Stomach (tissue), 9 donors: ENCODE measurements around the gene CCDC88C. TPM values are rescaled to one million over a fixed set of nuclear protein-coding genes. Genes with fewer than 3 reads are reported as not detected.
A peak's percentile ranks its signal among the peaks of the same experiment; 100 is the strongest.

Experiments used
- DNase-seq, 2 donors: peaks; one replicate each; pipeline versions ENCODE4 v3.0.0 to v3.0.0-alpha.2; 2013 to 2019
- H3K27ac ChIP-seq, 5 donors: fragments of 200-600 bp in 4 of 5; sonication (generic) in 4 of 5; one replicate each; pipeline ENCODE4 v1.5.1; 2013 to 2019; ENCODE audit warnings: mild to moderate bottlenecking in 1 of 5, moderate library complexity in 1 of 5
- H3K27me3 ChIP-seq, 3 donors: fragments of 200-600 bp; sonication (generic); one replicate each; pipeline ENCODE4 v1.5.1; 2017 to 2019; ENCODE audit warnings: mixed run types in 1 of 3
- H3K36me3 ChIP-seq, 4 donors: fragments of 200-600 bp; sonication (generic); 1 replicate in 3 of 4; 2 replicates in 1 of 4; pipeline ENCODE4 v1.5.1; 2016 to 2019
- H3K4me1 ChIP-seq, 4 donors: fragments of 200-600 bp; sonication (generic); one replicate each; pipeline ENCODE4 v1.5.1; 2016 to 2019
- H3K4me3 ChIP-seq, 4 donors: fragments of 200-600 bp; sonication (generic) in 3 of 4; one replicate each; pipeline ENCODE4 v1.5.1; 2016 to 2019; ENCODE audit warnings: mild to moderate bottlenecking in 1 of 4
- H3K9me3 ChIP-seq, 4 donors: fragments of 200-600 bp; sonication (generic); one replicate each; pipeline ENCODE4 v1.5.1; 2016 to 2019
- CTCF ChIP-seq, 7 experiments: fragments of 450-650 bp in 4 of 7; fragments of 200-600 bp in 3 of 7; sonication (generic) in 3 of 7; IDR thresholded peaks; one replicate each; pipeline ENCODE4 v1.5.1; 2016 to 2019; ENCODE audit warnings: antibody characterized with exemption in 7 of 7, control low read depth in 2 of 7, mild to moderate bottlenecking in 1 of 7
- EP300 ChIP-seq: sonication (generic); formaldehyde crosslinking; IDR thresholded peaks from one replicate; pipeline ENCODE4 v1.6.1; 2017; ENCODE audit warnings: antibody characterized with exemption
- POLR2A ChIP-seq, 4 donors: fragments of 450-650 bp; IDR thresholded peaks; one replicate each; pipeline ENCODE4 v1.6.1; 2016; ENCODE audit warnings: antibody characterized with exemption in 4 of 4, control low read depth in 2 of 4, mild to moderate bottlenecking in 1 of 4, moderate library complexity in 1 of 4
- POLR2AphosphoS5 ChIP-seq, 3 donors: sonication (generic); formaldehyde crosslinking; IDR thresholded peaks; one replicate each; pipeline ENCODE4 v1.6.1; 2016; ENCODE audit warnings: antibody characterized with exemption in 3 of 3
- WGBS, 5 donors: extraction: QIAGEN DNeasy Blood & Tissue Kit in 3 of 5; methylation state at CpG; one replicate each; pipeline versions ENCODE4 v1.1.5 to v1.1.7; 2013 to 2018; 5-methylcytosine and 5-hydroxymethylcytosine counted together
- intact Hi-C: fragments of 100-400 bp; cut with DNase I; formaldehyde crosslinking; loops from one replicate; pipeline ENCODE4 v1.15.1; 2023; ENCODE audit warnings: low total_unique reads
- polyA plus RNA-seq, 3 donors: library from polyadenylated mRNA; stranded (reverse); fragments of 200-250 nt; gene quantifications; one replicate each; pipeline ENCODE4 v1.2.3, GENCODE V29; 2013
- total RNA-seq, 5 donors: library from RNA; depleted of rRNA; stranded (reverse); fragments of >200 nt; gene quantifications; one replicate each; pipeline versions ENCODE4 v1.1.0 to v1.2.3, GENCODE V29; 2014 to 2016
- donor health status: healthy with polysubstance abuse.
- donor health status: Bipolar disorder and iron deficiency.
- donor health status: healthy.

Gene CCDC88C
- total and polyA plus RNA-seq, 8 donors: 10.5 to 66.9 (median 22.3) TPM

GRCh38 chr14:91385224-91385623, 32.4 kb downstream of the CCDC88C start:
- no peak overlapping the region for H3K4me3 ChIP-seq

DNA sequence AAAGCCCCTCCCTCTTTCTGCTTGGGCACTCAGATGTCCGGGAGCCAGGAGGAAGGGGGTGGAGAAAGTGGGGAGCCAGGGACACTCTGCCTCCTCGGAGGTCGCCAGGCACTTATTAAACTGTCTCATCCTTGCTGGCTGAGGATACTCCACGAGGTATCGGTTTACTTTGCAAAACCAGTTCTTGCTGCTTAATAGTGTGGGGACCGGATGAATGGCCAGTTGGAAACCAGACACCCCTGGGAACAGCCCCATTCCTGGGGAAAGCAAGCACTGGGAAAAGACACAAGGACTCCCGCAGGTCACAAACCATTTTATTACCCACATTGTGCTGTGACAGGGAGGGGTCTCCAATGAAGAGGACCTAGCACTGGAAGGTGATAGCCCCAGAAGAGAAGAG, 34.2 kb downstream of the CCDC88C start:
- no peaks in the 10 kb centered on the region for H3K9me3 ChIP-seq
- DNase-seq: no peak
- no peak overlapping the region for H3K27ac ChIP-seq
- TF ChIP-seq POLR2AphosphoS5 (IDR thresholded peaks at IDR 0.05) (no peak), CTCF (IDR thresholded peaks at IDR 0.05) (no peak), EP300 (no peak), POLR2A (IDR thresholded peaks at IDR 0.05) (no peak)
- H3K4me1 ChIP-seq: peaks cover 35 to 54% (median 44%) of the 10 kb centered on the region in 4 donors
- H3K36me3 ChIP-seq: no peaks in the 10 kb centered on the region
- no peaks in the 10 kb centered on the region for H3K27me3 ChIP-seq
- intact Hi-C loops: no loop called here
- 56 to 76% (median 66%) methylated on average over 7 of the region's 7 CpGs for WGBS, 5 donors
- no peak overlapping the region for H3K4me3 ChIP-seq

More at GRCh38 chr14:91385224-91385623, 32.4 kb downstream of the CCDC88C start:
- WGBS, 5 donors: 91 to 95% (median 93%) methylated on average over 4 to 9 of the region's 9 CpGs
- intact Hi-C loops: no loop called here
- Histone ChIP-seq H3K36me3 (no peaks in the 10 kb centered on the region), H3K4me1 (peaks cover 20 to 51% (median 35%) of the 10 kb centered on the region in 4 donors), H3K27ac (no peak overlapping the region), H3K27me3 (no peaks in the 10 kb centered on the region), H3K9me3 (no peaks in the 10 kb centered on the region)
- TF ChIP-seq CTCF (IDR thresholded peaks at IDR 0.05) (no peak), EP300 (no peak), POLR2AphosphoS5 (IDR thresholded peaks at IDR 0.05) (no peak), POLR2A (IDR thresholded peaks at IDR 0.05) (no peak)
- DNase-seq: no peak

DNA sequence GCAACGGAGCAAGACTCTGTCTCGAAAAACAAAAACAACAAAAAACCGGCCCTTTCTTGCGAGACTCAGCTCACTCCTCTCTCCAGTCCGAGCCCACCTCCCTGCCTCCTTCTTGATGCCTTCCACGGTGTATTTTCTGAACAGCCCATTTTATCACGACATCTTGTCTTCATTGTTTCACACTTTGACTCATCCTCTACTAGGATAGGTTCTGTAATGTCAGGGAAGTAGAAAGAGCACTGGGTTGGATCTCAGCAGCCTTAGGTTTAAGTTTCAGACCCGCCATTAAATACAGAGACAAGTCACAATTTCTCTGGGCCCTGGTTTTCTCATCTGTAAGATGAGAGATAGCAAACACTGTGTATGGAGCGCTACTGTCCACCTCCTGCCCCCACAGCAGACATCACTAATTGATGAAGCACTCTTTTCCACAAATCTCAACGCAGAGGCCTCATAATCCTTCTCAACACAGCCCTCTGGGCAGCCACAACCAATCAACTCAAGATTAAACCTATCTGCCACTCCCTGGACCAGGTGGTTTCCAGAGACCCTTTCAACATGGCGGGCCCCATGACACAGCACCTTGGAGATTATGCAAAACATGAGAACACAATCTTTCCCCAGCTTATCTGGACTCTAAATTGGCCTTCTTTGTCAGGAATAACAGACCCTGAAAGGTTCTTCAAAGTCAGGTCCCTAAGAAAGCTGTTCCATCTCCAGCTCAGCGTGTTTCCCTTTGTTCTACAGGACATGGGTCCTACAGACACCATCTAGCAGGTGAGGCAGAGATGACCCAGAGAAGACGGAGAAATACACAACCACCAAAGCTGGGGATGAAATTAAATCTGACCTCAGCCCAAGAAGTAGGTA, 35.6 kb downstream of the CCDC88C start:
- Histone ChIP-seq H3K4me3 (no peak overlapping the region), H3K27me3 (no peaks in the 10 kb centered on the region), H3K9me3 (no peaks in the 10 kb centered on the region), H3K36me3 (no peaks in the 10 kb centered on the region), H3K4me1 (peaks cover 34 to 54% (median 45%) of the 10 kb centered on the region in 4 donors), H3K27ac (no peak overlapping the region)
- intact Hi-C loops: no loop called here
- TF ChIP-seq POLR2A (IDR thresholded peaks at IDR 0.05) (no peak), POLR2AphosphoS5 (IDR thresholded peaks at IDR 0.05) (no peak), CTCF (IDR thresholded peaks at IDR 0.05) (no peak), EP300 (no peak)
- WGBS, 5 donors: 92 to 98% (median 95%) methylated on average over 13 of the region's 13 CpGs
- DNase-seq: no peak

- peak in 1 of 2 donors; percentile 83 for DNase-seq
- TF ChIP-seq EP300: no peak
- no peak for TF ChIP-seq CTCF (IDR thresholded peaks at IDR 0.05)
- TF ChIP-seq POLR2AphosphoS5 (IDR thresholded peaks at IDR 0.05): no peak
- no peak for TF ChIP-seq POLR2A (IDR thresholded peaks at IDR 0.05)
- H3K9me3 ChIP-seq: no peaks in the 10 kb centered on the region
- no peaks in the 10 kb centered on the region for H3K27me3 ChIP-seq
- no peak overlapping the region for H3K4me3 ChIP-seq
- intact Hi-C loops: no loop called here
- H3K36me3 ChIP-seq: no peaks in the 10 kb centered on the region
- peaks cover 37 to 58% (median 51%) of the 10 kb centered on the region in 4 donors for H3K4me1 ChIP-seq
- peak overlapping the region in 2 of 5 donors; percentile 7 to 32 for H3K27ac ChIP-seq
- WGBS, 5 donors: 48 to 61% (median 51%) methylated on average over 11 of the region's 11 CpGs
Measured at GRCh38 chr14:91380610-91381371, 36.8 kb downstream of the CCDC88C start.
